Stimulated activated CD4-positive, alpha-beta T cell treated with anti-CD3 and anti-CD28 coated beads, Interleukin-2, amount 100 ng/mL, for 48 hours (primary cell): ENCODE measurements around the gene PRRX2.

ENCODE experiments used
- DNase-seq, 2 donors: peaks; one replicate each; pipeline ENCODE4 v3.0.0-alpha.2; 2020

The PRRX2 gene

GRCh38 chr9:129712634-129713401, 47.4 kb downstream of the PRRX2 start:
- DNase-seq: no peak

- DNase-seq: no peak
Observed at GRCh38 chr9:129713402-129713679, 47.9 kb downstream of the PRRX2 start.

- DNase-seq: no peak
Observed at GRCh38 chr9:129714511-129715061, 49.1 kb downstream of the PRRX2 start.

- DNase-seq: no peak
Observed at GRCh38 chr9:129716091-129716490, 50.6 kb downstream of the PRRX2 start.

GRCh38 chr9:129717991-129718390, 52.5 kb downstream of the PRRX2 start:
- no peak for DNase-seq

GRCh38 chr9:129718647-129719046, 53.2 kb downstream of the PRRX2 start:
- no peak for DNase-seq

GRCh38 chr9:129719135-129719534, 53.7 kb downstream of the PRRX2 start:
- no peak for DNase-seq

GRCh38 chr9:129720181-129720864, 54.9 kb downstream of the PRRX2 start:
- no peak for DNase-seq

GRCh38 chr9:129720865-129721545, 55.6 kb downstream of the PRRX2 start:
- no peak for DNase-seq

- no peak for DNase-seq
Observed at GRCh38 chr9:129722913-129723312, 57.5 kb downstream of the PRRX2 start.

GRCh38 chr9:129724456-129725190, 59.2 kb downstream of the PRRX2 start:
- no peak for DNase-seq

GRCh38 chr9:129725795-129726251, 60.4 kb downstream of the PRRX2 start:
- DNase-seq: no peak

- peak; percentile 66 to 70 for DNase-seq
Observed at GRCh38 chr9:129726322-129727160, 61.1 kb downstream of the PRRX2 start.

- no peak for DNase-seq
Observed at GRCh38 chr9:129728744-129729143, 63.3 kb downstream of the PRRX2 start.

GRCh38 chr9:129731477-129732085, 66.1 kb downstream of the PRRX2 start:
- DNase-seq: no peak

GRCh38 chr9:129732100-129732499, 66.7 kb downstream of the PRRX2 start:
- DNase-seq: no peak

GRCh38 chr9:129732946-129733631, 67.6 kb downstream of the PRRX2 start:
- no peak for DNase-seq

GRCh38 chr9:129733632-129733953, 68.1 kb downstream of the PRRX2 start:
- no peak for DNase-seq

- DNase-seq: no peak
Observed at GRCh38 chr9:129735546-129735945, 70.1 kb downstream of the PRRX2 start.

- no peak for DNase-seq
Observed at GRCh38 chr9:129736334-129736733, 70.9 kb downstream of the PRRX2 start.
